GM12878 (cell line): ENCODE measurements around the gene DAPK2.

Source experiments
- BRCA1 ChIP-seq: IDR thresholded peaks from 2 replicates; pipeline ENCODE4 v1.6.1; 2011; ENCODE audit warnings: low read depth, low read length, improper control_type of control experiment
- CBX5 ChIP-seq: sonication (generic); IDR thresholded peaks from 2 replicates; pipeline ENCODE4 v1.6.1; 2016; ENCODE audit warnings: low read depth, moderate library complexity, mild to moderate bottlenecking, inconsistent platforms
- CEBPB ChIP-seq, 2 experiments: fragments of 150-350 bp in 1 of 2; IDR thresholded peaks; 2 replicates each; pipeline ENCODE4 v1.6.1; 2012 to 2014; ENCODE audit warnings: low read depth in 2 of 2, low read length in 2 of 2, borderline replicate concordance in 1 of 2, inconsistent platforms in 1 of 2
- CHD2 ChIP-seq: IDR thresholded peaks from 2 replicates; pipeline ENCODE4 v1.6.1; 2011; ENCODE audit warnings: low read depth, low read length, improper control_type of control experiment, borderline replicate concordance
- DPF2 ChIP-seq: fragments of 450-650 bp; IDR thresholded peaks from 2 replicates; pipeline ENCODE4 v1.6.1; 2017; ENCODE audit warnings: mild to moderate bottlenecking
- EZH2 ChIP-seq: IDR thresholded peaks from 2 replicates; pipeline ENCODE4 v1.6.1; 2012; ENCODE audit warnings: low read depth, mild to moderate bottlenecking, control low read depth, inconsistent platforms, low read length, borderline replicate concordance; ENCODE audit not compliant: control insufficient read depth
- YY1 ChIP-seq: IDR thresholded peaks from 2 replicates; pipeline ENCODE4 v1.6.1; 2011; ENCODE audit warnings: low read depth, mild to moderate bottlenecking, low read length
- ZBTB33 ChIP-seq: fragments of 450-650 bp; IDR thresholded peaks from 2 replicates; pipeline ENCODE4 v1.6.1; 2017; ENCODE audit warnings: mild to moderate bottlenecking
- ZNF384 ChIP-seq: IDR thresholded peaks from 2 replicates; pipeline ENCODE4 v1.6.1; 2012; ENCODE audit warnings: low read depth, mild to moderate bottlenecking, low read length, improper control_type of control experiment, borderline replicate concordance
- ZNF622 ChIP-seq: fragments of 450-650 bp; IDR thresholded peaks from 2 replicates; pipeline ENCODE4 v1.6.1; 2017; ENCODE audit warnings: mild to moderate bottlenecking, inconsistent platforms
- TF ChIP-seq, protein P1 (sequence below), 3 experiments: IDR thresholded peaks in 2 of 3; conservative IDR thresholded peaks in 1 of 3; 2 replicates each; pipeline ENCODE4 v1.5.1; 2011; ENCODE audit warnings: low read depth in 3 of 3, low read length in 3 of 3, mild to moderate bottlenecking in 3 of 3, control low read depth in 2 of 3, moderate library complexity in 2 of 3, inconsistent platforms in 1 of 3, mixed read lengths in 1 of 3; ENCODE audit not compliant: control insufficient read depth in 2 of 3, insufficient read depth in 1 of 3; ENCODE audit errors: extremely low read depth in 1 of 3
- TF ChIP-seq, protein P2 (sequence below): IDR thresholded peaks from 2 replicates; pipeline ENCODE4 v1.6.1; 2012; ENCODE audit warnings: low read depth, low read length, improper control_type of control experiment
- TF ChIP-seq, protein P3 (sequence below): IDR thresholded peaks from 2 replicates; pipeline ENCODE4 v1.6.1; 2011; ENCODE audit warnings: low read depth, low read length, improper control_type of control experiment, borderline replicate concordance

DNA sequence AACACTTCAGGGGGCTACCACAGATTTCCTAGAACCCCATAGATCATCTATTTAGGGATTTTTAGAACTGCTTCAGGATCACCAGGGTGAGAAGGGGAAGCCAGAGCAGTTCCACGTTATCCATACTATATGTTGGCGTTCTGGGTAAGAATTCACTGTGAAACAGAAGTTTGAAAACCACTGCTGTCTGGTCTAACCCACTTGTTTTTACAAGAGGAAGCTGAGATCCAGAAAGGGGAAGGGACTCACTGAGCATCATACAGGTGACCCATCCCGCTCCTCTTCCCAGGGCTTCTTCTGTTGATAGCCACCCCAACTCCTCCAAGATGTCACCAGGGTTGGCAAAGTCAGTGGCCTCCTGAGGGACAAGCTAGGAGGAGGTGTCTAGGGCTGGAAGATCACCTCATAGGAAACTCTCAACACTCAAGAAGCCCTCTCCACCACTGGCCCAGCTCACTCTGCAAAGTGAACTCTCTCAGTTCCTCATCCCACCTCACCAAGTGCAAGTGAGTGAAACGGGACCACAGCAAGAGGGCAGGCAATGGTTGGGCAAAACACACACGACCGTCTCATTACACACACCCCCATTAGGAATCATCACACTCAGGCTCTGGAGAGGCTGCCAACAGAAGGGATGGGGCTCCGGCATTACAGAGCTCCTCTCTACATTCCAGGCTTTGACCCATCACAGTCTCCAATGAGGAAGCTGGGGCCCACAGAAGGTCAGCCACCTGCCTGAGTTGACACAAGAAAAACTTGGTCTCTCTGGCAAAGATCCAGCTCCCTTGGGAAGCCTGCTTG lies 1.8 kb downstream of the DAPK2 start:
- TF ChIP-seq CBX5 (no peak), DPF2 (peak; percentile 70), EZH2 (no peak), BRCA1 (no peak), YY1 (no peak), ZNF622 (no peak), ZBTB33 (no peak), CHD2 (no peak), CEBPB (IDR thresholded peaks at IDR 0.05; ENCODE audit: borderline replicate concordance in 1 of 2, low read depth in 2 of 2, low read length in 2 of 2) (no peak), ZNF384 (no peak)
- TF ChIP-seq, protein P1, sequence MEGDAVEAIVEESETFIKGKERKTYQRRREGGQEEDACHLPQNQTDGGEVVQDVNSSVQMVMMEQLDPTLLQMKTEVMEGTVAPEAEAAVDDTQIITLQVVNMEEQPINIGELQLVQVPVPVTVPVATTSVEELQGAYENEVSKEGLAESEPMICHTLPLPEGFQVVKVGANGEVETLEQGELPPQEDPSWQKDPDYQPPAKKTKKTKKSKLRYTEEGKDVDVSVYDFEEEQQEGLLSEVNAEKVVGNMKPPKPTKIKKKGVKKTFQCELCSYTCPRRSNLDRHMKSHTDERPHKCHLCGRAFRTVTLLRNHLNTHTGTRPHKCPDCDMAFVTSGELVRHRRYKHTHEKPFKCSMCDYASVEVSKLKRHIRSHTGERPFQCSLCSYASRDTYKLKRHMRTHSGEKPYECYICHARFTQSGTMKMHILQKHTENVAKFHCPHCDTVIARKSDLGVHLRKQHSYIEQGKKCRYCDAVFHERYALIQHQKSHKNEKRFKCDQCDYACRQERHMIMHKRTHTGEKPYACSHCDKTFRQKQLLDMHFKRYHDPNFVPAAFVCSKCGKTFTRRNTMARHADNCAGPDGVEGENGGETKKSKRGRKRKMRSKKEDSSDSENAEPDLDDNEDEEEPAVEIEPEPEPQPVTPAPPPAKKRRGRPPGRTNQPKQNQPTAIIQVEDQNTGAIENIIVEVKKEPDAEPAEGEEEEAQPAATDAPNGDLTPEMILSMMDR (IDR thresholded peaks at IDR 0.05 in 2 of 3, conservative IDR thresholded peaks at IDR 0.05 in 1 of 3; ENCODE audit: control insufficient read depth in 2 of 3, extremely low read depth in 1 of 3, insufficient read depth in 1 of 3, low read depth in 3 of 3, low read length in 3 of 3) = no peak
- TF ChIP-seq, protein P2, sequence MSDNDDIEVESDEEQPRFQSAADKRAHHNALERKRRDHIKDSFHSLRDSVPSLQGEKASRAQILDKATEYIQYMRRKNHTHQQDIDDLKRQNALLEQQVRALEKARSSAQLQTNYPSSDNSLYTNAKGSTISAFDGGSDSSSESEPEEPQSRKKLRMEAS = no peak
- TF ChIP-seq, protein P3, sequence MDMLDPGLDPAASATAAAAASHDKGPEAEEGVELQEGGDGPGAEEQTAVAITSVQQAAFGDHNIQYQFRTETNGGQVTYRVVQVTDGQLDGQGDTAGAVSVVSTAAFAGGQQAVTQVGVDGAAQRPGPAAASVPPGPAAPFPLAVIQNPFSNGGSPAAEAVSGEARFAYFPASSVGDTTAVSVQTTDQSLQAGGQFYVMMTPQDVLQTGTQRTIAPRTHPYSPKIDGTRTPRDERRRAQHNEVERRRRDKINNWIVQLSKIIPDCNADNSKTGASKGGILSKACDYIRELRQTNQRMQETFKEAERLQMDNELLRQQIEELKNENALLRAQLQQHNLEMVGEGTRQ = no peak
